K562 (cell line): Measurements from ENCODE around the gene RUNDC3A. TPM values are rescaled to one million over a fixed set of nuclear protein-coding genes. Genes with fewer than 3 reads are reported as not detected.

ENCODE experiments used
- FOXA3 ChIP-seq, 2 experiments: fragments of 450-650 bp in 1 of 2; sonication (generic) in 1 of 2; formaldehyde crosslinking; IDR thresholded peaks in 1 of 2; conservative IDR thresholded peaks in 1 of 2; 2 replicates each; pipeline versions ENCODE4 v1.4.0 to v1.8.0; 2020 to 2022; ENCODE audit warnings: mild to moderate bottlenecking in 2 of 2, missing genetic modification reagents in 1 of 2
- FOXK2 ChIP-seq, 2 experiments: fragments of 450-650 bp; IDR thresholded peaks in 1 of 2; conservative IDR thresholded peaks in 1 of 2; 2 replicates each; pipeline ENCODE4 v1.6.1; 2016; ENCODE audit warnings: low read depth in 2 of 2, mild to moderate bottlenecking in 1 of 2
- HCFC1 ChIP-seq: IDR thresholded peaks from 2 replicates; pipeline ENCODE4 v1.6.1; 2012; ENCODE audit warnings: low read depth, low read length, improper control_type of control experiment
- MITF ChIP-seq: IDR thresholded peaks from 2 replicates; pipeline ENCODE4 v1.6.1; 2014; ENCODE audit warnings: antibody characterized with exemption
- ZNF232 ChIP-seq: sonication (generic); formaldehyde crosslinking; IDR thresholded peaks from 2 replicates; pipeline ENCODE4 v1.8.0; 2022; ENCODE audit warnings: mild to moderate bottlenecking, missing genetic modification reagents
- polyA plus RNA-seq, 8 experiments: library from polyadenylated mRNA; depleted of rRNA in 4 of 8; stranded (reverse) in 5 of 8; unstranded in 3 of 8; fragments of >200 nt; fragmentation: Nextera tagmentation in 2 of 8; fragmentation: Illumina TruSeq in 1 of 8; extraction: Ambion mirVana in 2 of 8; extraction: Trizol in 1 of 8; gene quantifications; 2 replicates each; pipeline versions ENCODE4 v1.2.1 to v1.2.3, GENCODE V29; 2011 to 2014; ENCODE audit warnings: inconsistent platforms in 1 of 8, missing spikeins in 1 of 8
- total RNA-seq, 7 experiments: library from RNA; depleted of rRNA in 6 of 7; stranded (reverse); fragments of >200 nt in 6 of 7; fragmentation: Illumina TruSeq in 2 of 7; extraction: Trizol in 2 of 7; gene quantifications; 2 replicates each; pipeline versions ENCODE4 v1.2.1 to v1.2.3, GENCODE V29; 2011 to 2021; ENCODE audit warnings: low replicate concordance in 1 of 7
- TF ChIP-seq, protein P1 (sequence below), 2 experiments: fragments of 450-650 bp; IDR thresholded peaks; 2 replicates each; pipeline ENCODE4 v1.6.1; 2018; ENCODE audit warnings: mild to moderate bottlenecking in 2 of 2, low read depth in 1 of 2; ENCODE audit not compliant: partially characterized antibody in 2 of 2
- TF ChIP-seq, protein P2 (sequence below): sonication (generic); formaldehyde crosslinking; IDR thresholded peaks from 2 replicates; pipeline ENCODE4 v1.9.0; 2022; ENCODE audit warnings: mild to moderate bottlenecking, missing genetic modification reagents

The RUNDC3A gene
- total and polyA plus RNA-seq, 9 of the 15 experiments (the other 6 are each of a cell fraction or from before 2014, with no cell fraction given): not detected

- TF ChIP-seq, protein P1, sequence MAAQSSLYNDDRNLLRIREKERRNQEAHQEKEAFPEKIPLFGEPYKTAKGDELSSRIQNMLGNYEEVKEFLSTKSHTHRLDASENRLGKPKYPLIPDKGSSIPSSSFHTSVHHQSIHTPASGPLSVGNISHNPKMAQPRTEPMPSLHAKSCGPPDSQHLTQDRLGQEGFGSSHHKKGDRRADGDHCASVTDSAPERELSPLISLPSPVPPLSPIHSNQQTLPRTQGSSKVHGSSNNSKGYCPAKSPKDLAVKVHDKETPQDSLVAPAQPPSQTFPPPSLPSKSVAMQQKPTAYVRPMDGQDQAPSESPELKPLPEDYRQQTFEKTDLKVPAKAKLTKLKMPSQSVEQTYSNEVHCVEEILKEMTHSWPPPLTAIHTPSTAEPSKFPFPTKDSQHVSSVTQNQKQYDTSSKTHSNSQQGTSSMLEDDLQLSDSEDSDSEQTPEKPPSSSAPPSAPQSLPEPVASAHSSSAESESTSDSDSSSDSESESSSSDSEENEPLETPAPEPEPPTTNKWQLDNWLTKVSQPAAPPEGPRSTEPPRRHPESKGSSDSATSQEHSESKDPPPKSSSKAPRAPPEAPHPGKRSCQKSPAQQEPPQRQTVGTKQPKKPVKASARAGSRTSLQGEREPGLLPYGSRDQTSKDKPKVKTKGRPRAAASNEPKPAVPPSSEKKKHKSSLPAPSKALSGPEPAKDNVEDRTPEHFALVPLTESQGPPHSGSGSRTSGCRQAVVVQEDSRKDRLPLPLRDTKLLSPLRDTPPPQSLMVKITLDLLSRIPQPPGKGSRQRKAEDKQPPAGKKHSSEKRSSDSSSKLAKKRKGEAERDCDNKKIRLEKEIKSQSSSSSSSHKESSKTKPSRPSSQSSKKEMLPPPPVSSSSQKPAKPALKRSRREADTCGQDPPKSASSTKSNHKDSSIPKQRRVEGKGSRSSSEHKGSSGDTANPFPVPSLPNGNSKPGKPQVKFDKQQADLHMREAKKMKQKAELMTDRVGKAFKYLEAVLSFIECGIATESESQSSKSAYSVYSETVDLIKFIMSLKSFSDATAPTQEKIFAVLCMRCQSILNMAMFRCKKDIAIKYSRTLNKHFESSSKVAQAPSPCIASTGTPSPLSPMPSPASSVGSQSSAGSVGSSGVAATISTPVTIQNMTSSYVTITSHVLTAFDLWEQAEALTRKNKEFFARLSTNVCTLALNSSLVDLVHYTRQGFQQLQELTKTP (IDR thresholded peaks at IDR 0.05; ENCODE audit: low read depth in 1 of 2, partially characterized antibody in 2 of 2): no peak
- TF ChIP-seq FOXA3 (CRISPR knock-in tag; conservative IDR thresholded peaks at IDR 0.05 in 1 of 2, IDR thresholded peaks at IDR 0.05 in 1 of 2): peak in 1 of 2 experiments; percentile 65; a peak in 1 of 4 replicates
- TF ChIP-seq HCFC1: peak; percentile 38; the same call in 1 of the 2 replicates
- TF ChIP-seq FOXK2 (conservative IDR thresholded peaks at IDR 0.05 in 1 of 2, IDR thresholded peaks at IDR 0.05 in 1 of 2; ENCODE audit: low read depth in 2 of 2): peak in 1 of 2 experiments; percentile 20; a peak in 1 of 4 replicates
- TF ChIP-seq, protein P2, sequence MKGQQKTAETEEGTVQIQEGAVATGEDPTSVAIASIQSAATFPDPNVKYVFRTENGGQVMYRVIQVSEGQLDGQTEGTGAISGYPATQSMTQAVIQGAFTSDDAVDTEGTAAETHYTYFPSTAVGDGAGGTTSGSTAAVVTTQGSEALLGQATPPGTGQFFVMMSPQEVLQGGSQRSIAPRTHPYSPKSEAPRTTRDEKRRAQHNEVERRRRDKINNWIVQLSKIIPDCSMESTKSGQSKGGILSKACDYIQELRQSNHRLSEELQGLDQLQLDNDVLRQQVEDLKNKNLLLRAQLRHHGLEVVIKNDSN (CRISPR knock-in tag): peak; percentile 78
- TF ChIP-seq MITF: peak; percentile 12; the same call in 1 of the 2 replicates
- no peak for TF ChIP-seq ZNF232
Measured at GRCh38 chr17:44326861-44327444, 18.6 kb downstream of the RUNDC3A start (continued).
